Activated CD8-positive, alpha-beta memory T cell treated with anti-CD3 and anti-CD28 coated beads, Interleukin-2, amount 10 ng/mL, durations not matched to agents 7 days and 5 days (primary cell): ENCODE results near the gene MEGF8. TPM values are rescaled to one million over a fixed set of nuclear protein-coding genes. Genes with fewer than 3 reads are reported as not detected.
A peak's percentile ranks its signal among the peaks of the same experiment; 100 is the strongest.
"Not testable (repeated sequence)": the region's sequence is repeated elsewhere in the genome, so short reads cannot be mapped to it uniquely, and the experiment has no call there.

Source experiments
- ATAC-seq: fragments of 150-1000 bp; cut with Tn5 transposase; one replicate; pipeline ENCODE4 v1.10.0; 2021; ENCODE audit warnings: moderate library complexity
- CTCF ChIA-PET: fragments of 350-600 bp; sonication (Branson Sonifier 250); formaldehyde crosslinking; loops from one replicate; lab custom pipeline; 2021; ENCODE audit warnings: antibody characterized with exemption; lab: Charles Lee
- DNase-seq: peaks from one replicate; pipeline ENCODE4 v3.0.0-alpha.2; 2020
- H3K27ac Mint-ChIP-seq: one replicate; pipeline ENCODE4 v1.8.0; 2021; ENCODE audit warnings: mild to moderate bottlenecking, mixed read lengths
- H3K27me3 Mint-ChIP-seq: one replicate; pipeline ENCODE4 v1.8.0; 2021; ENCODE audit warnings: mixed read lengths
- H3K36me3 Mint-ChIP-seq: one replicate; pipeline ENCODE4 v1.8.0; 2021; ENCODE audit warnings: mild to moderate bottlenecking, mixed read lengths
- H3K4me1 Mint-ChIP-seq: one replicate; pipeline ENCODE4 v1.8.0; 2021; ENCODE audit warnings: mixed read lengths
- H3K4me3 Mint-ChIP-seq: one replicate; pipeline ENCODE4 v1.8.0; 2021; ENCODE audit warnings: mild to moderate bottlenecking, moderate library complexity, mixed read lengths
- H3K9me3 Mint-ChIP-seq: one replicate; pipeline ENCODE4 v1.8.0; 2022; ENCODE audit warnings: low read depth, mixed read lengths
- total RNA-seq, 2 experiments: library from RNA; stranded (reverse); gene quantifications; one replicate each; pipeline ENCODE4 v1.2.3, GENCODE V29; 2021

Gene MEGF8
- total RNA-seq, 2 experiments from 2014 or later: 6.5 TPM

- CTCF ChIA-PET: interaction anchor here (0.7 kb wide), 2 partner anchors 156 to 320 kb away, joined by 3 to 4 read pairs; no protein-coding TSS in a partner anchor
- H3K4me1 Mint-ChIP-seq: peaks cover 19% of the 10 kb centered on the region
- DNase-seq (no peak), ATAC-seq (no peak)
- H3K36me3 Mint-ChIP-seq: no peaks in the 10 kb centered on the region
- peaks cover 34% of the 10 kb centered on the region for H3K27me3 Mint-ChIP-seq
- H3K4me3 Mint-ChIP-seq: peak overlapping the region; percentile 49
- no peaks in the 10 kb centered on the region for H3K9me3 Mint-ChIP-seq
- no peak overlapping the region for H3K27ac Mint-ChIP-seq
Observed at GRCh38 chr19:42317535-42317934, 7.9 kb upstream of the MEGF8 start.

DNA sequence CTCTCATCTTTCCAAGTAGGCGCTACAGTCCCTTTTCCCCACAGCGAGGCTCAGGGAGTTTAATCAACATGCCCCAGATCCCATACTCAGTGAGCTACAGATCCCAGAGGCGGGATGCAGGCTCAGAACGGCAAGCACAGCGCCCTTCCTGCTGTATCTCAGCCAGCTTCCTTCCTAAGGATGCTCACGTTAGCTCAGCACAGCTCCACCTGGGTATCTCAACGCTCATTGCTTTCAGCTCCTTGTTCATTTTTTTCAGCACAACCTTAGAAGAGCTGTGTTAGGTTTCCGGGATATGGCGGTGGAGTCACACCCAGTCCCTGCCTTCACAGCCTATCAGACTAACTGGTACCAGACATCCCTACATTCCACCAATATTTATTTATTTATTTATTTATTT lies 3.1 kb upstream of the MEGF8 start:
- CTCF ChIA-PET: interaction anchor here (0.9 to 1.9 kb wide), 6 partner anchors 26 to 214 kb away, joined by 3 to 9 read pairs (median 4); no protein-coding TSS in a partner anchor
- DNase-seq (no peak), ATAC-seq (no peak)
- H3K27me3 Mint-ChIP-seq: peaks cover 26% of the 10 kb centered on the region
- H3K4me3 Mint-ChIP-seq: no peak overlapping the region
- peaks cover 19% of the 10 kb centered on the region for H3K4me1 Mint-ChIP-seq
- H3K9me3 Mint-ChIP-seq: no peaks in the 10 kb centered on the region
- no peaks in the 10 kb centered on the region for H3K36me3 Mint-ChIP-seq
- no peak overlapping the region for H3K27ac Mint-ChIP-seq

- Mint-ChIP-seq H3K9me3 (no peaks in the 10 kb centered on the region), H3K36me3 (no peaks in the 10 kb centered on the region), H3K4me3 (peak overlapping the region; percentile 39), H3K27me3 (peaks cover 26% of the 10 kb centered on the region), H3K27ac (no peak overlapping the region), H3K4me1 (peaks cover 17% of the 10 kb centered on the region)
- no peak for ATAC-seq
- CTCF ChIA-PET: interaction anchor here (0.6 to 2.0 kb wide), 9 partner anchors 13 to 191 kb away, joined by 3 to 7 read pairs (median 3); partner anchors contain the start of gene PAFAH1B3
- no peak for DNase-seq
Observed at GRCh38 chr19:42323473-42323851, 2.0 kb upstream of the MEGF8 start.

DNA sequence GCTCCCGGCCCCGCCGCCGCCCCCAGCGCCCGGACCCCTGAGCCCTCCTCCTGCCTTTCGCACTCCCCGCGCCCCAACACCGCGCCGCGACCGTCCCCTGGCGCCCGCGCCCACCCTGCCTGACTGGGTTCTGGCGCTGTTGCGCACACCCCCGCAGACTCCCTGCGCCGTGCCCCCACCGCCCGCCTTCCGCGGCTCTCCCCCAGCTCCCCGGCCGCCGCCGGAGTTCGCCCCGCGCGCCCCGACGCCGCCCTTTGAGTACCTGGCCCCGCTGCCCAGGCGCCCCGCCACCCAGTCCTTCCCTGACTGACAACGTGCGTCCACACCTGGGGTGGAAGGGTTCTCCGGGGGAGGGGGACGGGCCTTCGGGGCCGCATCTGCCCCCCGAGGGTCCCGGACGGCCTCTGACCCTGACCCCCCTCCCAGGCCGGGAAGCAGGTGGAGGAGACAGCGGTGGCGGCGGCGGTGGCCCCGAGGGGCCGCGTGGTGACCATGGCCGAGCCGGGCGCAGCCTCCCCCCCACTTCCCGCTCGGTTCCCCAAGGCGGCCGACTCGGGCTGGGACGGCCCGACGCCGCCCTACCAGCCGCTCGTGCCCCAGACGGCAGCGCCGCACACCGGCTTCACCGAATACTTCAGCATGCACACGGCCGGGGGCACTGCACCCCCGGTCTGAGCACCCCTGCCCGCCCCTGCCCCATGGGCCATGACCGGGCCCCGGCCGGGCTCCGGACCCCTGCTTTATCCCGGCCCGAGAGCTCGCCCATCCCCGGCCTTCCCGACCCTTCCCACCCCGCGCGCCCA lies 1.4 kb upstream of the MEGF8 start:
- DNase-seq (peak; percentile 53), ATAC-seq (no peak)
- CTCF ChIA-PET: interaction anchor here (1.0 to 2.0 kb wide), 5 partner anchors 26 to 191 kb away, joined by 3 to 7 read pairs (median 4); no protein-coding TSS in a partner anchor
- peaks cover 26% of the 10 kb centered on the region for H3K27me3 Mint-ChIP-seq
- H3K27ac Mint-ChIP-seq: no peak overlapping the region
- no peak overlapping the region for H3K4me3 Mint-ChIP-seq
- no peaks in the 10 kb centered on the region for H3K9me3 Mint-ChIP-seq
- peaks cover 17% of the 10 kb centered on the region for H3K4me1 Mint-ChIP-seq
- no peaks in the 10 kb centered on the region for H3K36me3 Mint-ChIP-seq

DNA sequence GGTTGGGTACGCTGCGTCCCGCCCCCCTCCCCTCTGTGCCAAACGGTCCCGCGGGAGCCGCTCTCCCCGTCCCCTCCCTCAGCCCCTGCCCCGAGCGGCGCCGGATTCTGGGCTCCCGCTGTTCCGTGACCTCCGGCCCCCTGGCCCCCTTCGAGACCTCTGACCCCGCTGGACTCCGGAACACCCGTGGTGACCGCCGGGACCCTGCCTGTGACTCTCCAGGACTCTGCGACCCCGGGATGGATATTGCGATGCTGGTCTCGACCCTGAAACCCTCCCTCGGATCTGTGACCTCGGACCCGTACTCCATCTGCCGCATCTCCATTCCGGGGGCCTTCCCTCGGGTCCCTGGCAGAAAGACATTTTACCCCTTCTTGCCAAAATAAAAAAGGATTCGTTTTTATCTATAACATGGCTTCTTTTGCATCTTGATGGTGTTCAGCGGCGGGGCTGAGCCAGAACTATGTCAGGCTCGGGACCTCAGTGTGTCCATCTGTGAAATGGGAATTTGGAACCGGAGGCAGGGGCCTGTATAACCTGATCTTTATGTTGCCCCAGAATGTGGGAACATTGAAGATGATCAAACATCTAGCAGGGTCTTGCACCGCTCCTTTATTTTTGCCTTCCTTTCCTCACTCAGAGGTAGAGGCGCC lies 654 bp upstream of the MEGF8 start:
- H3K27ac Mint-ChIP-seq: peak overlapping the region; percentile 75
- peak overlapping the region; percentile 79 for H3K4me3 Mint-ChIP-seq
- peaks cover 17% of the 10 kb centered on the region for H3K4me1 Mint-ChIP-seq
- DNase-seq (no peak), ATAC-seq (no peak)
- CTCF ChIA-PET: interaction anchor here (1.6 to 2.0 kb wide), 3 partner anchors 26 to 192 kb away, joined by 4 to 7 read pairs (median 7); no protein-coding TSS in a partner anchor
- no peaks in the 10 kb centered on the region for H3K36me3 Mint-ChIP-seq
- H3K9me3 Mint-ChIP-seq: no peaks in the 10 kb centered on the region
- peaks cover 26% of the 10 kb centered on the region for H3K27me3 Mint-ChIP-seq

- peaks cover 24% of the 10 kb centered on the region for H3K27me3 Mint-ChIP-seq
- H3K9me3 Mint-ChIP-seq: no peaks in the 10 kb centered on the region
- peak; percentile 16 for ATAC-seq
- no peaks in the 10 kb centered on the region for H3K36me3 Mint-ChIP-seq
- H3K4me3 Mint-ChIP-seq: peak overlapping the region; percentile 79
- DNase-seq: peak; percentile 52
- H3K4me1 Mint-ChIP-seq: peaks cover 17% of the 10 kb centered on the region
- peak overlapping the region; percentile 75 for H3K27ac Mint-ChIP-seq
- CTCF ChIA-PET: no interaction called here
Observed at GRCh38 chr19:42325896-42326771, 699 bp downstream of the MEGF8 start.

- Mint-ChIP-seq H3K36me3 (no peaks in the 10 kb centered on the region), H3K4me1 (peaks cover 17% of the 10 kb centered on the region), H3K4me3 (peak overlapping the region; percentile 79), H3K27ac (no peak overlapping the region), H3K9me3 (no peaks in the 10 kb centered on the region), H3K27me3 (peaks cover 20% of the 10 kb centered on the region)
- ATAC-seq (no peak), DNase-seq (no peak)
- CTCF ChIA-PET: interaction anchor here (0.9 to 2.1 kb wide), 3 partner anchors 123 to 218 kb away, joined by 3 to 7 read pairs (median 3); no protein-coding TSS in a partner anchor
Observed at GRCh38 chr19:42326969-42327368, 1.5 kb downstream of the MEGF8 start.

DNA sequence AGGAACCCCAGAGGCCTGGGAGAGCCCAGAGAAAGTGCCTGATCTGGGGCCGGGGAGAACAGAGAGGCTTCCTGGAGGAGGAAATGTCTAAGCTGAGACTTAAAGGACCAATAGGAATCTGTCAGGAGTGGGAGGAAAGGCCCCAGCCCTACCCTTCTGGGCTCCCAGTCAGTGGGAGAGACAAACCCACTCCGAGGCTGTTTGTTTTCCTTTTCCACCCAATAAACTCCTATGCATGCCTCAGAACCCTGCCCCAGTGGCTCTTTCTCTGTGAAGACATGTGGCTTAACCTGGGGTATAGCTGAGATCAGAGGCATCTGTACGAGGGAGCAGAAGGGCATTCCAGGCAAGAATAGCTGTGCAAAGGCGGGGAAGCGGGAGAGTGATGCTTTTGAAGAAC lies 1.9 kb downstream of the MEGF8 start:
- CTCF ChIA-PET: interaction anchor here (0.9 to 2.1 kb wide), 4 partner anchors 123 to 219 kb away, joined by 3 to 7 read pairs (median 4); partner anchors contain the start of gene POU2F2
- no peak for ATAC-seq
- H3K27me3 Mint-ChIP-seq: peaks cover 16% of the 10 kb centered on the region
- no peak overlapping the region for H3K4me3 Mint-ChIP-seq
- H3K27ac Mint-ChIP-seq: no peak overlapping the region
- no peaks in the 10 kb centered on the region for H3K9me3 Mint-ChIP-seq
- no peaks in the 10 kb centered on the region for H3K36me3 Mint-ChIP-seq
- no peak for DNase-seq
- peaks cover 17% of the 10 kb centered on the region for H3K4me1 Mint-ChIP-seq

GRCh38 chr19:42328106-42328505 lies 2.7 kb downstream of the MEGF8 start:
- Mint-ChIP-seq H3K27ac (no peak overlapping the region), H3K36me3 (no peaks in the 10 kb centered on the region), H3K4me1 (peaks cover 17% of the 10 kb centered on the region), H3K9me3 (no peaks in the 10 kb centered on the region), H3K27me3 (peaks cover 12% of the 10 kb centered on the region), H3K4me3 (no peak overlapping the region)
- ATAC-seq (no peak), DNase-seq (no peak)
- CTCF ChIA-PET: interaction anchor here (0.9 to 2.1 kb wide), 3 partner anchors 130 to 220 kb away, joined by 3 to 7 read pairs (median 4); partner anchors contain the start of gene POU2F2

- Mint-ChIP-seq H3K4me3 (no peak overlapping the region), H3K9me3 (no peaks in the 10 kb centered on the region), H3K27ac (no peak overlapping the region), H3K4me1 (peaks cover 15% of the 10 kb centered on the region), H3K36me3 (no peaks in the 10 kb centered on the region), H3K27me3 (peaks cover 6% of the 10 kb centered on the region)
- no peak for ATAC-seq
- DNase-seq: no peak
- CTCF ChIA-PET: interaction anchor here (2.1 kb wide), 1 partner anchor 220 kb away, joined by 7 read pairs; no protein-coding TSS in a partner anchor
Observed at GRCh38 chr19:42328854-42329253, 3.4 kb downstream of the MEGF8 start.

DNA sequence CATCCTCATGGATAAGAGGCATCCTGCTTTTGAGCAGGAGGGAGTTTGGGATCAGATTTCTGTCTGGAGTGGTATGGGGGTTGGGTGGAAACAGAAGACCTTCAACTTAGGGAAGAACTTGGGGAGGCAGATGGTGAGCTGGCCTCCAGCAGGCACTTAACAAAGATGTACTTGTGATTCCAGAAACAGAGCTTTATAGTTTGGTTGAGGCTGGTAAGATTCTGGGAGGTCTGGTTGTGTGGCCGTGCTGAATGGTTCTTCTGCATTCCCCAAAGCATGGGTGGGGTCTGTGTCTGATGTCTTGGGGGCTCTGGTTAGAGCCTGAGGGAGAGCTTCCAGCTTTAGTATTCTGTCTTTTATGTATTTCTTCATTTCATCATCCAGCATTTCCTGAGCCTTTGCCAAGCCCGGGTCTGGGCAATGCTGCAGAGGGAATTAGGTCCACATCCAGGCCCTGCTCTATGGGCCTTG lies 4.8 kb downstream of the MEGF8 start:
- CTCF ChIA-PET: interaction anchor here (0.9 to 1.5 kb wide), 2 partner anchors 90 to 221 kb away, joined by 3 read pairs; no protein-coding TSS in a partner anchor
- no peak for ATAC-seq
- no peaks in the 10 kb centered on the region for H3K36me3 Mint-ChIP-seq
- H3K4me1 Mint-ChIP-seq: peaks cover 10% of the 10 kb centered on the region
- DNase-seq: no peak
- no peak overlapping the region for H3K27ac Mint-ChIP-seq
- no peak overlapping the region for H3K4me3 Mint-ChIP-seq
- no peaks in the 10 kb centered on the region for H3K9me3 Mint-ChIP-seq
- H3K27me3 Mint-ChIP-seq: peaks cover under 1% of the 10 kb centered on the region

- not testable (repeated sequence) for DNase-seq, H3K36me3 Mint-ChIP-seq, H3K4me3 Mint-ChIP-seq, ATAC-seq, H3K4me1 Mint-ChIP-seq, H3K27me3 Mint-ChIP-seq, H3K9me3 Mint-ChIP-seq, H3K27ac Mint-ChIP-seq
- CTCF ChIA-PET: interaction anchor here (0.8 to 1.5 kb wide), 2 partner anchors 198 to 222 kb away, joined by 3 read pairs; no protein-coding TSS in a partner anchor
Observed at GRCh38 chr19:42331333-42331732, 5.9 kb downstream of the MEGF8 start.
